GM10248 (cell line): ENCODE results near the gene ZNF367.
"Not testable (repeated sequence)": the region's sequence is repeated elsewhere in the genome, so short reads cannot be mapped to it uniquely, and the experiment has no call there.

Source experiments
- CTCF ChIA-PET: fragments of 300-600 bp; sonication (Branson Sonifier 250); formaldehyde crosslinking; extraction: SDS; loops from one replicate; lab custom pipeline; 2021; ENCODE audit warnings: antibody characterized with exemption; lab: Yijun Ruan, JAX
- POLR2A ChIA-PET: fragments of 350-650 bp; sonication (Branson Sonifier 250); formaldehyde crosslinking; extraction: SDS; loops from one replicate; lab custom pipeline; 2020; ENCODE audit warnings: antibody characterized with exemption; lab: Yijun Ruan, JAX
- DNase-seq: peaks from one replicate; pipeline ENCODE4 v3.0.0; 2012; ENCODE audit errors: extremely low spot score
- TF ChIP-seq, protein P1 (sequence below): IDR thresholded peaks from 2 replicates; pipeline ENCODE4 v1.5.1; 2012; ENCODE audit warnings: mild to moderate bottlenecking, low read depth; ENCODE audit errors: extremely low read depth, missing control alignments, control extremely low read depth

The ZNF367 gene

DNA sequence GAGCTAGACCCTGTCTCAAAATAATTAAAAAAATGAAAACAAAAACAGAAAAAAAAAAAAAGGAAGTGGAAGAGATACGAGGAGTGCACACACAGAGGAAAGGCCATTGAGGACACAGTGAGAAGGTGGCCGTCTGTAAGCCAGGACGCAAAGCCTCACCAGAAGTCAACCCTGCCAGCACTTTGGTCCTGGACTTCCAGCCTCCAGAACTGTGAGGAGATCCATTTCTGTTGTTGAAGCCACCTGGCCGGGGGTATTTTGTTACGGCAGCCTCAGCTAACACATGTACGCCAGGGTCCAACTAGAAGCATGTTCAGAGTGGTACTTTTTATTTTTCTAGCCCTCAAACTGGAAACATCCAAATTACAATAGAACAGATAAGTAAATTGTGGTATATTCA, 56.5 kb downstream of the ZNF367 start:
- ChIA-PET CTCF (no interaction called here), POLR2A (no interaction called here)
- TF ChIP-seq, protein P1, sequence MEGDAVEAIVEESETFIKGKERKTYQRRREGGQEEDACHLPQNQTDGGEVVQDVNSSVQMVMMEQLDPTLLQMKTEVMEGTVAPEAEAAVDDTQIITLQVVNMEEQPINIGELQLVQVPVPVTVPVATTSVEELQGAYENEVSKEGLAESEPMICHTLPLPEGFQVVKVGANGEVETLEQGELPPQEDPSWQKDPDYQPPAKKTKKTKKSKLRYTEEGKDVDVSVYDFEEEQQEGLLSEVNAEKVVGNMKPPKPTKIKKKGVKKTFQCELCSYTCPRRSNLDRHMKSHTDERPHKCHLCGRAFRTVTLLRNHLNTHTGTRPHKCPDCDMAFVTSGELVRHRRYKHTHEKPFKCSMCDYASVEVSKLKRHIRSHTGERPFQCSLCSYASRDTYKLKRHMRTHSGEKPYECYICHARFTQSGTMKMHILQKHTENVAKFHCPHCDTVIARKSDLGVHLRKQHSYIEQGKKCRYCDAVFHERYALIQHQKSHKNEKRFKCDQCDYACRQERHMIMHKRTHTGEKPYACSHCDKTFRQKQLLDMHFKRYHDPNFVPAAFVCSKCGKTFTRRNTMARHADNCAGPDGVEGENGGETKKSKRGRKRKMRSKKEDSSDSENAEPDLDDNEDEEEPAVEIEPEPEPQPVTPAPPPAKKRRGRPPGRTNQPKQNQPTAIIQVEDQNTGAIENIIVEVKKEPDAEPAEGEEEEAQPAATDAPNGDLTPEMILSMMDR, result no peak
- no peak for DNase-seq

DNA sequence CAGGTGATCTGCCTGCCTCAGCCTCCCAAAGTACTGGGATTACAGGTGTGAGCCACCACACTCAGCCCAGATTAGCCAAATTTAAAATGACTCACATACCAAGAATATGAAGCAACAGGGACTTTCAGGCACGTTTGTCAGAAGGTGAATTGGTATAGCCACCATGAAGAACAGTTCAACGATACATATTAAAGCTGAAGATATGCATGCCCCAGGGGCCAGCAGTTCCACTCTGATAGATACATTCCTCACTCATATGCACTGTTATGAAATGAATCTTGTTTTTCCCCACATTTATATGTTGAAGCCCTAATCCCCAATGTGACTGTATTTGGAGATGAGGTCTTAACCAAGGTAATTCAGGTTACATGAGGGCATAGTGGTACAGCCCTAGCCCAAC, 57.2 kb downstream of the ZNF367 start:
- POLR2A ChIA-PET, result no interaction called here
- TF ChIP-seq, protein P1, result no peak
- CTCF ChIA-PET, result no interaction called here
- no peak for DNase-seq

DNA sequence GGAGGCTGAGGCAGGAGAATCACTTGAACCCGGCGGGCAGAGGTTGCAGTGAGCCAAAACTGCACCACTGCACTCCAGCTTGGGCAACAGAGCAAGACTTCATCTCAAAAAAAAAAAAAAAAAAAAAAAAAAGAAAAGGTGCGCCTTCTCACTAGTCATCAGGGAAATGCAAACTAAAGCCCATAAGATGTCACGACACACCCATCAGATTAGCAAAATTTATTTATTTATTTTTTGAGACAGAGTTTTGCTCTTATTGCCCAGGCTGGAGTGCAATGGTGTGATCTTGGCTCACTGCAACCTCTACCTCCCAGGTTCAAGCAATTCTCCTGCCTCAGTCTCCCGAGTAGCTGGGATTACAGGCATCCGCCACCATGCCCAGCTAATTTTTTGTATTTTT, 57.6 kb downstream of the ZNF367 start:
- POLR2A ChIA-PET, DNase-seq: not testable (repeated sequence)

DNA sequence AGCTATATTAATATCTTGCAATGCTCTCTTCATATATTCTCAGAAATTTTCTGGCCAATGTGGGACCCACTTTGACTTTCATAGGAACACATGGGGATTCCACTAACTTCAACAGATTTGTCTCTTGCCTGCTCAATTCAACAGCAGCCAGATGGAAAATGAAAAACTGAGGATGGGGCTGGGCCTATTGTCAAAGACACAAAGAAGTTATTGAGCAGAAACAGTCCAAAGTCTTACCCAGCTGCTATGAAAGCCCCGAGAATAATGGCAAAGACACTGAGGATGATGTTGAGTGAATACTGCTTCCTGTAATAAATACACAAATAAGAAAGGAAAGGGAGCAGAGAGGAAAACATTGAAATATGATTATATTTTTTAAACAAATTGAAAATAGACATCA, 67.3 kb downstream of the ZNF367 start:
- CTCF ChIA-PET, result interaction anchor here (1.1 to 1.3 kb wide), 2 partner anchors 23 to 32 kb away, joined by 3 read pairs; no protein-coding TSS in a partner anchor

More for the DNA sequence above, 57.6 kb downstream of the ZNF367 start:
- CTCF ChIA-PET, result not testable (repeated sequence)

DNA sequence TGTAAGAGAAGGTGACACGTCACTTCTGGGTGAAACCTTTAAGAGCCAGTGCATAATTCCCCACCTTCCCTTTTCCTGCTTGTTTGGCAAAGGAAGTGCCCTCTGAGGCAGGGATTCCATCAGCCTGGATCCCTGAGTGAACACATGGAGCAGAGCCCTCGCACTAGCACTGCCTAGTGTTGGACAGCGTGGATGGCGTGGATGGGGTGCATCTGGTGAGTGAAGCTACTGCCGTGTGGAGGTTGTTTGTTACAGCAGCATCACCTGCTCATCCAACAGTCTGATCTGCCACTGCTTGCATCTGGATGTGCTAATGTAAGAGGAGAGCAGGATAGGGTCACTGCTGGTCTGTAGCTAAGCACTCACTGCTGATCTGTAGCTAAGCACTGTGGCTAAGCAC, 69.9 kb downstream of the ZNF367 start:
- TF ChIP-seq, protein P1, result no peak
- CTCF ChIA-PET, result interaction anchor here (0.9 to 2.1 kb wide), 3 partner anchors 20 to 31 kb away, joined by 3 to 5 read pairs (median 5); no protein-coding TSS in a partner anchor
- POLR2A ChIA-PET, result no interaction called here
- DNase-seq, result no peak

More for the DNA sequence above, 67.3 kb downstream of the ZNF367 start:
- POLR2A ChIA-PET, result no interaction called here
- no peak for DNase-seq
- TF ChIP-seq, protein P1, result no peak

DNA sequence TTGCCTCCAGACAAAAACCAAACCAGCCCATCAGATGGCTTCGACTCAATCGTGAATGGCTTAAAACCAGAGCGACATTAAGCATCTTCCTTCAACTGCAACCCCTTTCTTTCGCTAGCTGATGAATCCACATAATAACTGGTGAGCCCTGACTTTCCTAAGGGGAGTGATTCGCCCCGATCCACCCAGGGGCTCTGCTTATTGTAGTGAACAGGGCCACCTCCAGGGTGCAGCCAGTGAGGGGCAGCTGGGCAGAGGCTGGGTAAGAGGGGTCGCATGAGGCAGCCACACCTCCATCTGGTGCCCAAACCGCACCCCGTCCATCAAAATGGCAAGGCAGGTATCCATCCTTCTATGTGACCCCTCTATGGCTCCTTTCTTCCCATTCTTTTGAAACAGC, 72.6 kb downstream of the ZNF367 start:
- no peak for DNase-seq
- TF ChIP-seq, protein P1, result no peak
- ChIA-PET POLR2A (no interaction called here), CTCF (no interaction called here)

DNA sequence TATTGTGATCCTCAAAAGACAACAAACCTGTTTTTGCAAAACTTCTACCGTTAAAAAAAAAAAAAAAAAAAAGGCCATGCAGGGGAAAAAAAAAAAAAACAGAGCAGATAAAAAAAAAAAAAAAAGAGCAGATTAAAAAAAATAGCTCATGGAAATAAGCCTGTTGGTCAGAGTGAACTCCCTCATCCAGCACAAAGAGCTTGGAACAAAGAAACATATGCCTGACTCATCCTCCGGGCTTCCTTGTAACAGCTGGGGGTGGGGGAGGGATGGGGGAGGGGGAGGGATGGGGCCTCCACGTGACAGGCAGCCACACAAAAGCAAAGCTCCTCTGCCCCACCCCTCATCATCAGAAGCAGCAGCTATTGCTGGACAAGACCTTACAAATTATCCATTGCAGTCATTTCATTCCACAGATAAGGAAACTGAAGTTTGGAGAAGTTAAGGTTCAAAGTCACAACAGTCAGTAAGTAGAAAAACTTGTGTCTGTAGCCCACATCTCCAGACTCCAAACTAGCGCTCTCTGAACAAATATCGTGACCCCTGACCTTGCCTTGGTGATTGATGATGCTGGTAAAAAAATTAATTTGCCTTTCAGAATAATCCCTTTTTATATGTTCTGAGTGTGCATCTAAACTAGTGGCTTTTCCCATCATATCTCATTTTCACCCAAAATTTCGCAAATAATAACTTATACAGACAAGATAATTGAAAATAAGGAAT, 73.6 kb downstream of the ZNF367 start:
- ChIA-PET POLR2A (no interaction called here), CTCF (no interaction called here)
- DNase-seq, result no peak
- TF ChIP-seq, protein P1, result no peak
